ENCODE results near the gene COL20A1.

COL20A1 gene

DNA sequence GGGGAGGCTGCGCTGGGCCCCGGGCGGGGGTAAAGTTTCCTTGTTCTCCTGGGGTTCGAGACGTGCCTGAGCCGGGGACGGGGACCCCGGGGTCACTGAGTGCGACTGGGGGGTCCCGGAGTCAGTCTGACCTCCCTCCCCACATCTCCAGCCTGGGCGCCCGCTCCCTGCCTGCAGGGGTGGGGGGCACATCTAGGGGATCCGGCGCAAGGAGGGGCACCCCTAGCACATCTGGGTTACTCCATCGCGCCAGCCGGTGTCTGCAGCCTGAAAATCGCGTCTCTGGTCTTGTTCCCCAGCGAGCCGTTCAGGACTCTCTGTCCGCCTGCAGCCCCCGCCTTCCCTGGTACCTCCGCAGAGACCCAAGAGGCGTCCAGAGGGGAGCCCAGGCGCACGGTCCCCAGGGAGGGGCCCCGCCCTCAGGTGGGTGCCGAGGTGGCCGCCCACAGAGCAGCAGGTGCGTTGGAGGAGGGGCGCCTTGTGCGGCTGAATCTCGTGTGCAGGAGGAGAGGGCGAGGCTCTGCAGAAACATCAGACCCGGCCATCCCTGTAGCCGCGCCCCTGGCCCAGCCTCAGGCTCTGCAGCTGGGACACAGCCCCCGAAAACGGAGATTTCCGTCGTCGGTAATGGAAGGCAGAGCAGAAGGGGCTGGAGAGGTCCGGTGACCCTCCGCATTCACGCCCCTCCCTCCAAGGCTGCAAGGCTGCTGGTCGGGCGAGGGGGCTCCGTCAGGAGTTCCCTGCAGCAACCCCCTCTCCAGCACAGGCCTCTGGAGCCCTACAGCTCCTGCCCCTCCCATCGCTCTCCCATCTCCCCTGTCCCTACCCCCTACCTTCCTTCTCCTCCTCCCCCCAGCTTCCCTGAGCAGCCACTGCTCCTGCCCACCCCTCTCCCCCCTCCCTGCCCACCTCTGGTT lies 68.8 kb downstream of the COL20A1 start (continued):
- peak; percentile 10; the same call in 1 of the 2 replicates for TF ChIP-seq KLF9 (tag by site-specific recombination; IDR thresholded peaks at IDR 0.05; ENCODE audit: low read depth)
- TF ChIP-seq, protein P1, sequence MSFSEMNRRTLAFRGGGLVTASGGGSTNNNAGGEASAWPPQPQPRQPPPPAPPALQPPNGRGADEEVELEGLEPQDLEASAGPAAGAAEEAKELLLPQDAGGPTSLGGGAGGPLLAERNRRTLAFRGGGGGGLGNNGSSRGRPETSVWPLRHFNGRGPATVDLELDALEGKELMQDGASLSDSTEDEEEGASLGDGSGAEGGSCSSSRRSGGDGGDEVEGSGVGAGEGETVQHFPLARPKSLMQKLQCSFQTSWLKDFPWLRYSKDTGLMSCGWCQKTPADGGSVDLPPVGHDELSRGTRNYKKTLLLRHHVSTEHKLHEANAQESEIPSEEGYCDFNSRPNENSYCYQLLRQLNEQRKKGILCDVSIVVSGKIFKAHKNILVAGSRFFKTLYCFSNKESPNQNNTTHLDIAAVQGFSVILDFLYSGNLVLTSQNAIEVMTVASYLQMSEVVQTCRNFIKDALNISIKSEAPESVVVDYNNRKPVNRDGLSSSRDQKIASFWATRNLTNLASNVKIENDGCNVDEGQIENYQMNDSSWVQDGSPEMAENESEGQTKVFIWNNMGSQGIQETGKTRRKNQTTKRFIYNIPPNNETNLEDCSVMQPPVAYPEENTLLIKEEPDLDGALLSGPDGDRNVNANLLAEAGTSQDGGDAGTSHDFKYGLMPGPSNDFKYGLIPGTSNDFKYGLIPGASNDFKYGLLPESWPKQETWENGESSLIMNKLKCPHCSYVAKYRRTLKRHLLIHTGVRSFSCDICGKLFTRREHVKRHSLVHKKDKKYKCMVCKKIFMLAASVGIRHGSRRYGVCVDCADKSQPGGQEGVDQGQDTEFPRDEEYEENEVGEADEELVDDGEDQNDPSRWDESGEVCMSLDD (tag by site-specific recombination; IDR thresholded peaks at IDR 0.05) = peak; percentile 72; the same call in 1 of the 2 replicates

DNA sequence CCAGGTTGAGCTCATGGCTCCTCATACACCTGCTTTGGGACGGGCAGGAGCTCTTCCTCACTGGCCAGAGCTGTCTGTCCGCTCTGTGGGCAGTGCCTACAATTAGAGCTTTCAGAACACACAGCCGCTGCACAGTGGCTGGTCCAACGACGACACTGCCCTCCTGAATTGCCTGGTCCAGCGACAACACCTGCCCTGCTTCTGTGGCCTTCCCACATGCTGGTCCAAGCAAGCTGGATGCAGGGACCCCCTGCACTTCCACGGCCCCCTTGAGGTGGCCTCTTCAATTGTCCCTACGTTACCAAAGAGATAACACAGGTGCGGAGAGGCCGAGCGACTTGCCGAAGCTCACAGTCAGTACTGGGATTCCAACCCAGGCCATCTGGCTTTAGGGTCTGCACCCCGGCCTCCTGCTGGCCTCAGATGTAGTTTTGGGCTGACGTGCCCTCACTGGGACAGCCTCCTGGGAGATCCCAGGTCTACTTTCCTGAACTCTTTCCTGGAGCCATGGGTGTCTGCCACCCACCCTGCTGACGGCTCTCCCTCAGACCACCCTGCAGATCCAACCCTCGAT lies 69.5 kb downstream of the COL20A1 start:
- Histone ChIP-seq H3K27ac (ENCODE audit: extremely low read depth, low read depth, low read length) (no peak overlapping the region), H3K9me3 (ENCODE audit: control insufficient read depth, insufficient read depth, low read depth, low read length) (no peaks in the 10 kb centered on the region), H3K4me3 (ENCODE audit: low read depth, low read length) (no peak overlapping the region), H3K4me1 (ENCODE audit: control insufficient read depth, insufficient read depth, low read length) (no peaks in the 10 kb centered on the region), H3K36me3 (ENCODE audit: control insufficient read depth in 2 of 2, insufficient read depth in 1 of 2, low read length in 2 of 2) (no peaks in the 10 kb centered on the region)
- CTCF ChIA-PET = no interaction called here
- POLR2A ChIA-PET = no interaction called here
- TF ChIP-seq ZNF394 (tag by site-specific recombination; IDR thresholded peaks at IDR 0.05; ENCODE audit: borderline replicate concordance) = no peak
- no peak for TF ChIP-seq PBX3 (CRISPR knock-in tag; IDR thresholded peaks at IDR 0.05)
- no peak for TF ChIP-seq ZNF658 (tag by site-specific recombination; IDR thresholded peaks at IDR 0.05)
- TF ChIP-seq ZBTB8A (tag by site-specific recombination; IDR thresholded peaks at IDR 0.05) = no peak
- TF ChIP-seq OVOL3 (tag by site-specific recombination; IDR thresholded peaks at IDR 0.05) = no peak
- no peak for TF ChIP-seq HOXD13 (CRISPR knock-in tag; IDR thresholded peaks at IDR 0.05; ENCODE audit: borderline replicate concordance)
- TF ChIP-seq, protein P2, sequence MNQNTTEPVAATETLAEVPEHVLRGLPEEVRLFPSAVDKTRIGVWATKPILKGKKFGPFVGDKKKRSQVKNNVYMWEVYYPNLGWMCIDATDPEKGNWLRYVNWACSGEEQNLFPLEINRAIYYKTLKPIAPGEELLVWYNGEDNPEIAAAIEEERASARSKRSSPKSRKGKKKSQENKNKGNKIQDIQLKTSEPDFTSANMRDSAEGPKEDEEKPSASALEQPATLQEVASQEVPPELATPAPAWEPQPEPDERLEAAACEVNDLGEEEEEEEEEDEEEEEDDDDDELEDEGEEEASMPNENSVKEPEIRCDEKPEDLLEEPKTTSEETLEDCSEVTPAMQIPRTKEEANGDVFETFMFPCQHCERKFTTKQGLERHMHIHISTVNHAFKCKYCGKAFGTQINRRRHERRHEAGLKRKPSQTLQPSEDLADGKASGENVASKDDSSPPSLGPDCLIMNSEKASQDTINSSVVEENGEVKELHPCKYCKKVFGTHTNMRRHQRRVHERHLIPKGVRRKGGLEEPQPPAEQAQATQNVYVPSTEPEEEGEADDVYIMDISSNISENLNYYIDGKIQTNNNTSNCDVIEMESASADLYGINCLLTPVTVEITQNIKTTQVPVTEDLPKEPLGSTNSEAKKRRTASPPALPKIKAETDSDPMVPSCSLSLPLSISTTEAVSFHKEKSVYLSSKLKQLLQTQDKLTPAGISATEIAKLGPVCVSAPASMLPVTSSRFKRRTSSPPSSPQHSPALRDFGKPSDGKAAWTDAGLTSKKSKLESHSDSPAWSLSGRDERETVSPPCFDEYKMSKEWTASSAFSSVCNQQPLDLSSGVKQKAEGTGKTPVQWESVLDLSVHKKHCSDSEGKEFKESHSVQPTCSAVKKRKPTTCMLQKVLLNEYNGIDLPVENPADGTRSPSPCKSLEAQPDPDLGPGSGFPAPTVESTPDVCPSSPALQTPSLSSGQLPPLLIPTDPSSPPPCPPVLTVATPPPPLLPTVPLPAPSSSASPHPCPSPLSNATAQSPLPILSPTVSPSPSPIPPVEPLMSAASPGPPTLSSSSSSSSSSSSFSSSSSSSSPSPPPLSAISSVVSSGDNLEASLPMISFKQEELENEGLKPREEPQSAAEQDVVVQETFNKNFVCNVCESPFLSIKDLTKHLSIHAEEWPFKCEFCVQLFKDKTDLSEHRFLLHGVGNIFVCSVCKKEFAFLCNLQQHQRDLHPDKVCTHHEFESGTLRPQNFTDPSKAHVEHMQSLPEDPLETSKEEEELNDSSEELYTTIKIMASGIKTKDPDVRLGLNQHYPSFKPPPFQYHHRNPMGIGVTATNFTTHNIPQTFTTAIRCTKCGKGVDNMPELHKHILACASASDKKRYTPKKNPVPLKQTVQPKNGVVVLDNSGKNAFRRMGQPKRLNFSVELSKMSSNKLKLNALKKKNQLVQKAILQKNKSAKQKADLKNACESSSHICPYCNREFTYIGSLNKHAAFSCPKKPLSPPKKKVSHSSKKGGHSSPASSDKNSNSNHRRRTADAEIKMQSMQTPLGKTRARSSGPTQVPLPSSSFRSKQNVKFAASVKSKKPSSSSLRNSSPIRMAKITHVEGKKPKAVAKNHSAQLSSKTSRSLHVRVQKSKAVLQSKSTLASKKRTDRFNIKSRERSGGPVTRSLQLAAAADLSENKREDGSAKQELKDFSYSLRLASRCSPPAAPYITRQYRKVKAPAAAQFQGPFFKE (tag by site-specific recombination; IDR thresholded peaks at IDR 0.05; ENCODE audit: borderline replicate concordance) = no peak
- TF ChIP-seq ZNF350 (tag by site-specific recombination; IDR thresholded peaks at IDR 0.05) = no peak
- no peak for TF ChIP-seq ZNF341 (tag by site-specific recombination; IDR thresholded peaks at IDR 0.05; ENCODE audit: low read depth)
- TF ChIP-seq ZNF148 (tag by site-specific recombination; IDR thresholded peaks at IDR 0.05; ENCODE audit: borderline replicate concordance) = no peak
- TF ChIP-seq ZNF223 (tag by site-specific recombination; IDR thresholded peaks at IDR 0.05) = no peak
- no peak for TF ChIP-seq ZNF600 (tag by site-specific recombination; IDR thresholded peaks at IDR 0.05)
- no peak for TF ChIP-seq ZNF76 (tag by site-specific recombination; IDR thresholded peaks at IDR 0.05; ENCODE audit: borderline replicate concordance, low read depth)
- TF ChIP-seq ZXDB (tag by site-specific recombination; IDR thresholded peaks at IDR 0.05) = no peak
- no peak for TF ChIP-seq ZBTB21 (tag by site-specific recombination; IDR thresholded peaks at IDR 0.05)
- TF ChIP-seq ZSCAN18 (tag by site-specific recombination; IDR thresholded peaks at IDR 0.05) = no peak
- no peak for TF ChIP-seq ZSCAN30 (tag by site-specific recombination; IDR thresholded peaks at IDR 0.05)

Measured in HEK293 (cell line).